HepG2 (cell line): ENCODE measurements around the gene RABGAP1L. TPM values are rescaled to one million over a fixed set of nuclear protein-coding genes. Genes with fewer than 3 reads are reported as not detected.

ENCODE experiments used
- DBP ChIP-seq: sonication (generic); formaldehyde crosslinking; IDR thresholded peaks from 2 replicates; pipeline ENCODE4 v1.4.0; 2020; ENCODE audit warnings: missing genetic modification reagents; ENCODE audit errors: not compliant biosample characterization
- GRHL1 ChIP-seq: sonication (generic); formaldehyde crosslinking; conservative IDR thresholded peaks from 2 replicates; pipeline ENCODE4 v1.8.0; 2022; ENCODE audit warnings: missing genetic modification reagents
- HMG20B ChIP-seq: conservative IDR thresholded peaks from 2 replicates; pipeline ENCODE4 v1.6.1; 2016; ENCODE audit warnings: missing genetic modification reagents, missing compliant biosample characterization
- KLF12 ChIP-seq: sonication (generic); formaldehyde crosslinking; IDR thresholded peaks from 2 replicates; pipeline ENCODE4 v1.4.0; 2020; ENCODE audit warnings: missing genetic modification reagents, borderline replicate concordance
- PATZ1 ChIP-seq: sonication (generic); formaldehyde crosslinking; IDR thresholded peaks from 2 replicates; pipeline ENCODE4 v1.4.0; 2020; ENCODE audit warnings: missing genetic modification reagents
- RBFOX2 ChIP-seq: fragments of 200-400 bp; formaldehyde crosslinking; IDR thresholded peaks from 2 replicates; pipeline ENCODE4 v1.6.1; 2017; ENCODE audit warnings: low read depth, mild to moderate bottlenecking, low read length
- SP2 ChIP-seq: sonication (generic); formaldehyde crosslinking; IDR thresholded peaks from 2 replicates; pipeline ENCODE4 v1.5.1; 2020; ENCODE audit warnings: mild to moderate bottlenecking, missing genetic modification reagents
- ZBTB1 ChIP-seq: sonication (generic); formaldehyde crosslinking; IDR thresholded peaks from 2 replicates; pipeline ENCODE4 v1.4.0; 2020; ENCODE audit warnings: missing genetic modification reagents, borderline replicate concordance
- ZNF382 ChIP-seq: sonication (generic); formaldehyde crosslinking; IDR thresholded peaks from 2 replicates; pipeline ENCODE4 v1.5.0; 2020; ENCODE audit warnings: missing genetic modification reagents, mild to moderate bottlenecking, borderline replicate concordance
- ZNF441 ChIP-seq: sonication (generic); formaldehyde crosslinking; IDR thresholded peaks from 2 replicates; pipeline ENCODE4 v1.7.0; 2021; ENCODE audit warnings: missing genetic modification reagents, borderline replicate concordance
- ZNF512B ChIP-seq: sonication (generic); formaldehyde crosslinking; IDR thresholded peaks from 2 replicates; pipeline ENCODE4 v1.5.1; 2020; ENCODE audit warnings: missing genetic modification reagents, mild to moderate bottlenecking, borderline replicate concordance
- ZNF569 ChIP-seq: sonication (generic); formaldehyde crosslinking; IDR thresholded peaks from 2 replicates; pipeline ENCODE4 v1.5.0; 2020; ENCODE audit warnings: mild to moderate bottlenecking, missing genetic modification reagents, moderate library complexity, borderline replicate concordance
- ZNF710 ChIP-seq: sonication (generic); formaldehyde crosslinking; IDR thresholded peaks from 2 replicates; pipeline ENCODE4 v1.5.0; 2020; ENCODE audit warnings: mild to moderate bottlenecking, missing genetic modification reagents, borderline replicate concordance
- polyA plus RNA-seq, 8 experiments: library from polyadenylated mRNA; depleted of rRNA in 3 of 8; stranded (reverse) in 7 of 8; unstranded in 1 of 8; fragments of >200 nt; fragmentation: Illumina TruSeq in 4 of 8; extraction: Trizol in 4 of 8; gene quantifications; 2 replicates each; pipeline versions ENCODE4 v1.2.1 to v1.2.3, GENCODE V29; 2011 to 2016; ENCODE audit warnings: low read depth in 4 of 8, missing spikeins in 1 of 8, mixed read lengths in 1 of 8; ENCODE audit not compliant: insufficient read depth in 1 of 8
- total RNA-seq, 5 experiments: library from RNA; depleted of rRNA; stranded (reverse); fragments of >200 nt; fragmentation: Illumina TruSeq; extraction: Trizol; gene quantifications; 2 replicates each; pipeline ENCODE4 v1.2.3, GENCODE V29; 2016; ENCODE audit warnings: low read depth in 1 of 5
- TF ChIP-seq, protein P1 (sequence below): sonication (generic); formaldehyde crosslinking; IDR thresholded peaks from 2 replicates; pipeline ENCODE4 v1.4.0; 2020; ENCODE audit warnings: mild to moderate bottlenecking, missing genetic modification reagents, borderline replicate concordance

The RABGAP1L gene
- total and polyA plus RNA-seq, 2 of the 13 experiments (the other 11 are each of a cell fraction or from before 2014, with no cell fraction given): 7.9 to 22.6 TPM

- TF ChIP-seq SP2 (CRISPR knock-in tag) (no peak), ZNF569 (CRISPR knock-in tag) (no peak), ZNF512B (CRISPR knock-in tag) (no peak), PATZ1 (CRISPR knock-in tag) (no peak; the same call in 1 of the 2 replicates), ZNF441 (CRISPR knock-in tag) (no peak), GRHL1 (CRISPR knock-in tag) (no peak), DBP (CRISPR knock-in tag) (no peak), ZNF382 (no peak), ZBTB1 (CRISPR knock-in tag) (no peak), ZNF710 (CRISPR knock-in tag) (no peak), RBFOX2 (peak; percentile 78; the same call in 1 of the 2 replicates), KLF12 (CRISPR knock-in tag) (no peak), HMG20B (CRISPR knock-in tag) (0 out of 2 replicates have a peak, but pooled peaks have one; percentile 11)
- TF ChIP-seq, protein P1, sequence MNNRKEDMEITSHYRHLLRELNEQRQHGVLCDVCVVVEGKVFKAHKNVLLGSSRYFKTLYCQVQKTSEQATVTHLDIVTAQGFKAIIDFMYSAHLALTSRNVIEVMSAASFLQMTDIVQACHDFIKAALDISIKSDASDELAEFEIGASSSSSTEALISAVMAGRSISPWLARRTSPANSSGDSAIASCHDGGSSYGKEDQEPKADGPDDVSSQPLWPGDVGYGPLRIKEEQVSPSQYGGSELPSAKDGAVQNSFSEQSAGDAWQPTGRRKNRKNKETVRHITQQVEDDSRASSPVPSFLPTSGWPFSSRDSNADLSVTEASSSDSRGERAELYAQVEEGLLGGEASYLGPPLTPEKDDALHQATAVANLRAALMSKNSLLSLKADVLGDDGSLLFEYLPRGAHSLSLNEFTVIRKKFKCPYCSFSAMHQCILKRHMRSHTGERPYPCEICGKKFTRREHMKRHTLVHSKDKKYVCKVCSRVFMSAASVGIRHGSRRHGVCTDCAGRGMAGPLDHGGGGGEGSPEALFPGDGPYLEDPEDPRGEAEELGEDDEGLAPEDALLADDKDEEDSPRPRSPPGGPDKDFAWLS (CRISPR knock-in tag): no peak
These were observed 864.0 kb downstream of the RABGAP1L start, which contains the start of gene MRPS14 (continued) for GRCh38 chr1:175023043-175023921.
